Kidney (tissue), 14 donors: Measurements from ENCODE around the gene LRRC39. TPM values are rescaled to one million over a fixed set of nuclear protein-coding genes. Genes with fewer than 3 reads are reported as not detected.

Experiments
- DNase-seq, 5 donors: peaks; one replicate each; pipeline ENCODE4 v3.0.0-alpha.2; 2013 to 2020
- FAIRE-seq: peaks from 2 replicates; lab custom pipeline; 2012; peaks lifted over from hg19 to GRCh38; lab: Jason Lieb, UNC
- H3K27ac ChIP-seq, 2 donors: one replicate each; pipeline ENCODE4 v1.7.0; 2013; ENCODE audit warnings: low read depth in 2 of 2, low read length in 2 of 2, inconsistent platforms in 1 of 2
- H3K27me3 ChIP-seq: one replicate; pipeline ENCODE4 v1.7.1; 2013; ENCODE audit warnings: low read length, inconsistent platforms; ENCODE audit not compliant: control insufficient read depth, insufficient read depth
- H3K36me3 ChIP-seq, 3 donors: one replicate each; pipeline versions ENCODE4 v1.7.0 to v1.7.1; 2013; ENCODE audit warnings: low read length in 3 of 3, control low read depth in 1 of 3, inconsistent platforms in 1 of 3; ENCODE audit not compliant: insufficient read depth in 3 of 3, control insufficient read depth in 2 of 3
- H3K4me1 ChIP-seq, 3 donors: one replicate each; pipeline versions ENCODE4 v1.7.0 to v1.7.1; 2013; ENCODE audit warnings: low read length in 3 of 3, inconsistent platforms in 1 of 3, low read depth in 1 of 3; ENCODE audit not compliant: control insufficient read depth in 2 of 3, insufficient read depth in 2 of 3
- H3K4me3 ChIP-seq, 3 donors: one replicate each; pipeline versions ENCODE4 v1.7.0 to v1.8.1; 2013; ENCODE audit warnings: low read length in 3 of 3, control low read depth in 1 of 3, inconsistent platforms in 1 of 3
- H3K9ac ChIP-seq, 3 donors: one replicate each; pipeline versions ENCODE4 v1.7.0 to v1.7.1; 2013; ENCODE audit warnings: low read length in 3 of 3, control low read depth in 1 of 3, inconsistent platforms in 1 of 3
- H3K9me3 ChIP-seq, 3 donors: one replicate each; pipeline versions ENCODE4 v1.7.0 to v1.7.1; 2013; ENCODE audit warnings: low read length in 3 of 3, control low read depth in 1 of 3, inconsistent platforms in 1 of 3; ENCODE audit not compliant: control insufficient read depth in 2 of 3, insufficient read depth in 1 of 3
- intact Hi-C: fragments of 100-400 bp; cut with DNase I; formaldehyde crosslinking; loops from one replicate; pipeline ENCODE4 v1.11.1; 2022
- polyA plus RNA-seq: library from polyadenylated mRNA; stranded (reverse); fragments of 350-450 nt; fragmentation: Illumina TruSeq; extraction: RNeasy Lipid Tissue Mini Kit (QIAGEN cat#74804); gene quantifications from one replicate; pipeline ENCODE4 v1.2.3, GENCODE V29; 2014; ENCODE audit warnings: low read depth, low replicate concordance; ENCODE audit not compliant: insufficient read depth
- total RNA-seq: library from RNA; stranded (reverse); fragmentation: NEBNext Ultra II Directional; extraction: Animal tissue kit (Norgen Biotek cat#: 25700); gene quantifications from one replicate; pipeline ENCODE4 v1.2.1, GENCODE V29; 2021
- TF ChIP-seq, protein P1 (sequence below): IDR thresholded peaks from 3 replicates; pipeline ENCODE4 v1.5.1; 2012; ENCODE audit warnings: mild to moderate bottlenecking, moderate library complexity, borderline replicate concordance; ENCODE audit not compliant: insufficient read depth; ENCODE audit errors: extremely low read depth
- donor health status: control.
- donor health status: control.
- donor health status: control.
- donor health status: control.
- donor health status: control.
- donor health status: DM: yes; HTN: yes; CAD: no.
- donor health status: Normal renal cell carcinoma (clear cell type).

LRRC39 gene
- total and polyA plus RNA-seq, 2 donors from 2014 or later = 0.35 to 0.45 TPM

DNA sequence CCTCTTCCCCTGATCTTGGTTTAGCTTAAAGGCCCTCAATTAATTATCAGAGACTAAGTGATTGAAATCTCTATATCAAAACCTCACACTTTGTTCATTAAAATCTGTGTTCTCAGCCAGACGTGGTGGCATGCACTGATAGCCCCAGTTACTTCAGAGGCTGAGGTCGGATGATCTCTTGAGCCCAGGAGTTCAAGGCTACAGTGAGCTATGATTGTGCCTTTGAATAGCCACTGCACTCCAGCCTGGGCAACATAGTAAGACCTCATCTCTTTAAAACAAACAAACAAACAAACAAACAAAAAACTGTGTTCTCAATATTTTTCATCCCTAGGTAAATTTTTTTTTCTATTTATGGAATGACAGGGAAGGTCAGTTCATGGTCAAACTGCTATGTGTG, 26.4 kb downstream of the LRRC39 start:
- H3K36me3 ChIP-seq = peaks cover 0 to 3% (median 3%) of the 10 kb centered on the region in 3 donors
- no peak overlapping the region for H3K9ac ChIP-seq
- no peaks in the 10 kb centered on the region for H3K9me3 ChIP-seq
- no peaks in the 10 kb centered on the region for H3K4me1 ChIP-seq
- FAIRE-seq (no peak), DNase-seq (no peak)
- intact Hi-C loops = no loop called here
- no peak overlapping the region for H3K4me3 ChIP-seq
- H3K27ac ChIP-seq = no peak overlapping the region
- H3K27me3 ChIP-seq = no peaks in the 10 kb centered on the region
- TF ChIP-seq, protein P1, sequence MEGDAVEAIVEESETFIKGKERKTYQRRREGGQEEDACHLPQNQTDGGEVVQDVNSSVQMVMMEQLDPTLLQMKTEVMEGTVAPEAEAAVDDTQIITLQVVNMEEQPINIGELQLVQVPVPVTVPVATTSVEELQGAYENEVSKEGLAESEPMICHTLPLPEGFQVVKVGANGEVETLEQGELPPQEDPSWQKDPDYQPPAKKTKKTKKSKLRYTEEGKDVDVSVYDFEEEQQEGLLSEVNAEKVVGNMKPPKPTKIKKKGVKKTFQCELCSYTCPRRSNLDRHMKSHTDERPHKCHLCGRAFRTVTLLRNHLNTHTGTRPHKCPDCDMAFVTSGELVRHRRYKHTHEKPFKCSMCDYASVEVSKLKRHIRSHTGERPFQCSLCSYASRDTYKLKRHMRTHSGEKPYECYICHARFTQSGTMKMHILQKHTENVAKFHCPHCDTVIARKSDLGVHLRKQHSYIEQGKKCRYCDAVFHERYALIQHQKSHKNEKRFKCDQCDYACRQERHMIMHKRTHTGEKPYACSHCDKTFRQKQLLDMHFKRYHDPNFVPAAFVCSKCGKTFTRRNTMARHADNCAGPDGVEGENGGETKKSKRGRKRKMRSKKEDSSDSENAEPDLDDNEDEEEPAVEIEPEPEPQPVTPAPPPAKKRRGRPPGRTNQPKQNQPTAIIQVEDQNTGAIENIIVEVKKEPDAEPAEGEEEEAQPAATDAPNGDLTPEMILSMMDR = no peak

DNA sequence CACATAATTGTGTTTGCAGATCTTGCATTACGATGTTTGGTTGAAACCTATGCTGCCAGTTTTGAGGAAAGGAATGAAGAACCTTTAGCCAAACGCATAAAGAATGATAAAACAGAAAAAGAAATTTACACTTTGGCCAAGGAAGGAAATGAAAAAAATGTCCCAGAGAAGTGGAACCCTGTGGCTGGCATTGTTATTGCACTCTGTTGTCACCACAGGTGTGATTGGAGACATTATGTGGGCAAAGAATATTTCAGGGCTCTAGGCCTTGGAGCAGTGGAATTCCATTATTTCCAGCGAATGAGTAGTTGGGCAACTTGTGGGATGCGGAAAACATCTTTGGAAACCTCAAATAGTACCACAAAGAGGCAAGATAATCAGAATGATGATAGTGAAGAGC, 30.2 kb downstream of the LRRC39 start:
- Histone ChIP-seq H3K9ac (no peak overlapping the region), H3K4me1 (no peaks in the 10 kb centered on the region), H3K27me3 (no peaks in the 10 kb centered on the region), H3K4me3 (no peak overlapping the region), H3K9me3 (no peaks in the 10 kb centered on the region), H3K27ac (no peak overlapping the region), H3K36me3 (peaks cover 10 to 27% (median 12%) of the 10 kb centered on the region in 3 donors)
- TF ChIP-seq, protein P1 = no peak
- FAIRE-seq (no peak), DNase-seq (no peak)
- intact Hi-C loops = no loop called here

- Histone ChIP-seq H3K9me3 (no peaks in the 10 kb centered on the region), H3K36me3 (peaks cover 11 to 34% (median 17%) of the 10 kb centered on the region in 3 donors), H3K9ac (no peak overlapping the region), H3K4me3 (no peak overlapping the region), H3K27ac (no peak overlapping the region), H3K4me1 (no peaks in the 10 kb centered on the region), H3K27me3 (no peaks in the 10 kb centered on the region)
- FAIRE-seq = no peak
- intact Hi-C loops = no loop called here
- DNase-seq = no peak
- TF ChIP-seq, protein P1 = no peak
These were observed 31.1 kb downstream of the LRRC39 start for GRCh38 chr1:100146958-100147357.

DNA sequence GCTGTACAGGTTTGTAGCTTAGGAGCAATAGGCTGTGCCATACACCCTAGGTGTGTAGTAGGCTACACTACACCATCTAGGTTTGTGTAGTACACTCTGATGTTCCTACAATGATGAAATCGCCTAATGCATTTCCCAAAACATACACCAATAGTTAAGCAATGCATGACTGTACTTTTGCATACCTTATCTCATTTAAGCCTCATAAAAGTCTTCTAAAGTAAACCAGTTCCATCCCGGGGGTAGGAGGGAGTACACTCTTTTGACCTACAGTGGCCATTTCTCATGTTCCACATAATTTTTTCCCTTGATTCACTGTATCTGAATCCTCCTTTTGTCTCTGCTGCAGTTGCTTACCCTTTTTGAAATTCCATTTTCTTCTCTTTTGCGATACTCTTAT, 32.9 kb downstream of the LRRC39 start:
- TF ChIP-seq, protein P1 = no peak
- Histone ChIP-seq H3K27ac (no peak overlapping the region), H3K4me3 (no peak overlapping the region), H3K4me1 (no peaks in the 10 kb centered on the region), H3K9ac (no peak overlapping the region), H3K9me3 (no peaks in the 10 kb centered on the region), H3K27me3 (no peaks in the 10 kb centered on the region), H3K36me3 (peaks cover 15 to 48% (median 21%) of the 10 kb centered on the region in 3 donors)
- intact Hi-C loops = no loop called here
- DNase-seq (no peak), FAIRE-seq (no peak)
